NT2/D1 (cell line): ENCODE results near the gene HDAC8.

ENCODE experiments used
- DNase-seq: peaks from one replicate; pipeline ENCODE4 v3.0.0-alpha.2; 2011; ENCODE audit warnings: low read depth, low spot score
- H3K27me3 ChIP-seq: 2 replicates; pipeline ENCODE4 v1.6.0; 2011; ENCODE audit warnings: mild to moderate bottlenecking; ENCODE audit not compliant: insufficient read length, insufficient read depth
- H3K36me3 ChIP-seq: 2 replicates; pipeline ENCODE4 v1.6.1; 2011; ENCODE audit warnings: mild to moderate bottlenecking, low read length, mixed read lengths; ENCODE audit not compliant: insufficient read depth, insufficient read length
- H3K4me1 ChIP-seq: 2 replicates; pipeline ENCODE4 v1.5.1; 2011; ENCODE audit not compliant: insufficient read depth, insufficient read length
- H3K4me3 ChIP-seq: 2 replicates; pipeline ENCODE4 v1.5.1; 2011; ENCODE audit warnings: low read depth; ENCODE audit not compliant: insufficient read length
- H3K9ac ChIP-seq: 2 replicates; pipeline ENCODE4 v1.6.0; 2011; ENCODE audit warnings: low read depth; ENCODE audit not compliant: insufficient read length
- H3K9me3 ChIP-seq: 2 replicates; pipeline ENCODE4 v1.5.1; 2011; ENCODE audit warnings: mild to moderate bottlenecking, low read length; ENCODE audit not compliant: insufficient read depth
- SUZ12 ChIP-seq: IDR thresholded peaks from 2 replicates; pipeline ENCODE4 v1.6.1; 2011; ENCODE audit not compliant: insufficient read length, insufficient read depth; ENCODE audit errors: extremely low read depth
- YY1 ChIP-seq: IDR thresholded peaks from 2 replicates; pipeline ENCODE4 v1.6.1; 2011; ENCODE audit not compliant: insufficient read length, insufficient read depth
- ZNF274 ChIP-seq: IDR thresholded peaks from 2 replicates; pipeline ENCODE4 v1.6.1; 2011; ENCODE audit warnings: mild to moderate bottlenecking, low read depth, low read length

The HDAC8 gene

DNA sequence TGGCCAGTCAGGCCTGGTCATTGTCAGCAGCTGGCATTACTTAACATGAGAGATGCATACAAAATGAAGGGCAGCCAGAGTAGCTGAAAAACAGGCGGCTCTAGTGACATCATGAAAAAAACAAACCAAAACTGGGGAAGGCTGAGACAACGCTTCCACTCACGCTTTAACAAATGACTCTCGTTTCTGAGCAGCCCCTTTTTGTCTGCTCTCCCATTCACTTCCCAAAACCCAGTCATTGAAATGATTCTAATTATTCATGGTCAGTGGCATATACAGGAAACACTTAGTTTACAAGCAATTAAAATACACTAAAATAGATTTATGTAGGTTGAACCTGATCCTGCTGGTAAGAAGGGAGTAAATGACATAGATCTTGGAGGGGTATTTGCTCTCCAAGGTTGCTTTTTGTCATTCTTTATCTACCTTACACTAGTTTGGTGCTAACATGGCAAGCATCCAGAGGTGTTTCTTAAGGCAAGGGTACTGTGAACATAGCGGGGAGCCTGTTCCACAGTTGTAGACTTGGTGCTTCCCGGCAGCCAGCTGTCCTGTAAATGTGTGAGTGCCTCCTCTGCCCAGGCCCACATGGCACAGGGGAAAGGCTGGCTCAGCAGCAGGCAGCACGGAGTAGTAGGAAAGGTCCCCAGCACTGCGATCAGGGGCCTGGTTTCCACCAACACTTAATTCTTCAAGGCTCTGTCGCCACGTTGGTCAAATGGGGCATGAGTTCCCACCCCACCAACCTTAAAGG, 205.8 kb downstream of the HDAC8 start:
- H3K4me3 ChIP-seq = no peak overlapping the region
- no peaks in the 10 kb centered on the region for H3K9me3 ChIP-seq
- no peaks in the 10 kb centered on the region for H3K4me1 ChIP-seq
- H3K27me3 ChIP-seq = no peaks in the 10 kb centered on the region
- no peak overlapping the region for H3K9ac ChIP-seq
- DNase-seq = no peak
- no peaks in the 10 kb centered on the region for H3K36me3 ChIP-seq
- TF ChIP-seq SUZ12 = no peak
- no peak for TF ChIP-seq ZNF274
- no peak for TF ChIP-seq YY1

DNA sequence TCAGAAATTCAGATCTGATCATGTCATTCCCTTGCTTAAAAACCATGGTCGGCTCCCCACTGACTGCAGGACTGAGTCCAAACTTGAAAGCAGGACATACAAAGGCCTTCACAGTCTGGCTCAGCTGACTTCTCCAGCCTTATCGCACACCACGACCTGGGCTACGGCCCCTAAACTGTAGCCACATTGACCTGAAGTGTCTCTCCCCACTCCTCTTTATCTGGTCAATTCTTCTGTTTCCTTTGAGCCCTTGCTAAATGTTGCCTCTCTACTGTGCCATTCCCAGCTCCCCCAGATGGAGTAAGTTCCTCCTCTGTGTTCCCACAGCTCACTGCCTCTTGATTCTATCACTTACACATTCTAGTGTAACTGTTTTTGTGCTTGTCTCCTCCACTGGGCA, 206.5 kb downstream of the HDAC8 start:
- H3K9ac ChIP-seq = no peak overlapping the region
- H3K27me3 ChIP-seq = no peaks in the 10 kb centered on the region

DNA sequence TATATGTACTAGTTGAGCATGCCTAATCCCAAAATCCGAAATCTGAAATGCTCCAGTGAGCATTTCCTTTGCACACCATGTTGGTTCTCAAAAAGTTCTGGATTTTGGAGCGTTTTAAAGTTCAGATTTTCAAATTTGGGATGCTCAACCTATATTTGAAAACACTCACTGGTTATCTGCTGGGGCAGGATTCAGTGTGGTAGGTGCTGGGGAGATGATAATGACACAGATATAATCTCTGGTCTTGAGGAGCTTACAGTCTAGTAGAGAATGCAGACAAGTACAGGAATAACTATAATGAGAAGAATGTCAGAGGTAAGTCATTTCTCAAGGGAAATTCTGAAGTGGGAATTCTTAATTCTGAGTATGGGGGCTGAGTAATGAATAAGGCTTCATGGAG, 207.5 kb downstream of the HDAC8 start:
- no peak for TF ChIP-seq YY1
- TF ChIP-seq ZNF274 = no peak
- TF ChIP-seq SUZ12 = no peak
- H3K9me3 ChIP-seq = no peaks in the 10 kb centered on the region
- no peak overlapping the region for H3K4me3 ChIP-seq
- no peaks in the 10 kb centered on the region for H3K27me3 ChIP-seq
- no peak overlapping the region for H3K9ac ChIP-seq
- H3K36me3 ChIP-seq = no peaks in the 10 kb centered on the region
- DNase-seq = no peak
- H3K4me1 ChIP-seq = no peaks in the 10 kb centered on the region

More for the DNA sequence above, 206.5 kb downstream of the HDAC8 start:
- no peak overlapping the region for H3K4me3 ChIP-seq
- no peaks in the 10 kb centered on the region for H3K9me3 ChIP-seq
- H3K36me3 ChIP-seq = no peaks in the 10 kb centered on the region
- H3K4me1 ChIP-seq = no peaks in the 10 kb centered on the region
- DNase-seq = no peak
- TF ChIP-seq ZNF274 (no peak), SUZ12 (no peak), YY1 (no peak)

DNA sequence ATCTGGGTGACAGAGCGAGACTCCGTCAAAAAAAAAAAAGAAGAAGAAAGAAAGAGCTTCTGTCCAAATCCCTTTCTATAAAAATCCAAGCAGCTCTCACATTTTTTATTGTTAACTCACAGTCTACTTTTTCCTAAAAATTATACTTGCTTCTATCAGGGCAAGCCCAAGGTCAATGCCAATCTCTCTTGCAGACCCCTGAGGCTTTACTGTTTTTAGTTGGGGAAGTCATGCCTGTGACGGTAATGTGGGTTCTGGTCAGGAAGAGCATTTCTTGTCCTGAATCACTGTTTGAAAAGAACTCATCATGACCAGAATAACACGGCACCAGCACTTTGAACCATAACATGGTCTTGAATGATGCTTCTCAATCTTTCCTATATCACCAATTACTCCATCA, 212.3 kb downstream of the HDAC8 start:
- no peak for TF ChIP-seq SUZ12
- H3K4me1 ChIP-seq = no peaks in the 10 kb centered on the region
- no peak overlapping the region for H3K4me3 ChIP-seq
- no peak overlapping the region for H3K9ac ChIP-seq
- H3K27me3 ChIP-seq = no peaks in the 10 kb centered on the region
- no peak for DNase-seq
- H3K9me3 ChIP-seq = no peaks in the 10 kb centered on the region
- H3K36me3 ChIP-seq = no peaks in the 10 kb centered on the region

DNA sequence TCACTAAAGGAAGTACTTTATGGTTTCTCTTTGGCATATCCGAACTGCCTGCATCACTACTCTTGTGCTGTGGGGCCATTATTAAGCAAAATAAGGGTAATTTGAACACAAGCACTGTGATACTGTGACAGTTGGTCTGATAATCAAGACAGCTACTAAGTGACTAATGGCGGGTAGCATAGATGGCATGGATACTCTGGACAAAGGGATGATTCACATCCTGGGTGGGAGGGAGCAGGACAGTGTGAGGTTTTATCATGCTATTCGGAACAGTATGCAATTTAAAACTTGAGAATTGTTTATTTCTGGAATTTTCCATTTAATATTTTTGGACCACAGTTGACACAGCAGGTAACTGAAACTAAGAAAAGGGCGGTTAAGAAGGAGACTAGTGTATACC, 214.3 kb downstream of the HDAC8 start:
- DNase-seq = no peak

DNA sequence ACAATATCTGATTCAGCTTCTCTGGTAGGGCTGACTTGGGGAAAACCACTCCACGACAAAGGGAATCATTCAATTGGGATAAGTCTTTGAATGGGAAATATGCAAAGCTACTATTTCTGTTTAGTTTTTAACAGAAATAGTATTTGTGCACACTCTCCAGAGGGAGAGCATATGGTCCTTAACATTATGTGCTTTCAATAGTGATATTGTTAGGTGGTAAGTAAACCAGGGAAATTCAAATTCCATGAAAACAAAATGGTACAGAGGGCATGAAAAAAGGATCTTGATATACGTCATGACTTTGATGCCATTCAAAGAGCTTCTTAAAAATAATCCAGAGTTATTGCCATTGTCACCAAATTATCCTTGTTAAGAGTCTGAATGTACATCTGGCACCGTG, 219.9 kb downstream of the HDAC8 start:
- TF ChIP-seq ZNF274 (no peak), SUZ12 (no peak), YY1 (no peak)
- H3K27me3 ChIP-seq = no peaks in the 10 kb centered on the region
- H3K9ac ChIP-seq = no peak overlapping the region

More for the DNA sequence above, 214.3 kb downstream of the HDAC8 start:
- H3K27me3 ChIP-seq = no peaks in the 10 kb centered on the region
- no peak for TF ChIP-seq SUZ12
- no peak for TF ChIP-seq YY1
- no peak for TF ChIP-seq ZNF274
- H3K4me3 ChIP-seq = no peak overlapping the region
- no peak overlapping the region for H3K9ac ChIP-seq
- no peaks in the 10 kb centered on the region for H3K9me3 ChIP-seq
- no peaks in the 10 kb centered on the region for H3K4me1 ChIP-seq
- H3K36me3 ChIP-seq = no peaks in the 10 kb centered on the region

DNA sequence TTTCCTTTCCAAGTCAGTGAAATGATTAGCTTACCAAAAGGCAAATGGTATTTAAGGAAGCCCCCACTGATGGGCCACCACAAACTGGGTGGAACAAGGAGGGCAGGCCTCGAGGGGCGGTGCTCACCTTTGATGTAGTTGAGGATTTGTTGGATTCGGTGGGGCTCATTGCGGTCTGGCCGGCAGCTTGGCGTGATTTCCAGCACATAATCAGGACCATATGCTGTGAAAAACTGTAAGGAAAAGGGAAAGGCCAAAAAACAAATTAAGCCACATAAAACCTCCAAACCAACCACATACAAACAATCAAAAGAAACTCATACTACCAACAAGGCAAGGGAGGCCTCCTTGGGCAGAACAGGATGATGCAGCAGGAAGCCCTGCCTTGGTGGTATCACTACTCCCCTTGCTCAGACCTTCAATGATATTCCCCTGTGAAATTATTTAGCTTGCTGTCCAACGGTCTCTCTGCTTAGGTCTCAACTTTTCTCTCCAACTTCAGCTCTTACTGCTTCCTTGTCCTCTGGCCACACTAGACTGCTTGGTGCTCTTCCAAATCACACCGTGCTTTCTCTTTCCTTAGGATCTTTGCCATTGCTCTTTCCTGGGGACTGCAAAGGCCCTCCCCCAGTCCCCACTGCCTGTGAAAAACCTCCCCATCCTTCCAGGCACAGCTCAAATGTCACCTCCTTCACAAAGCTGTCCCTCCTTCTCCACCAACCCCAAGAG, 220.9 kb downstream of the HDAC8 start:
- Histone ChIP-seq H3K27me3 (no peaks in the 10 kb centered on the region), H3K36me3 (peaks cover 8% of the 10 kb centered on the region), H3K9me3 (no peaks in the 10 kb centered on the region), H3K9ac (no peak overlapping the region), H3K4me1 (peaks cover 6% of the 10 kb centered on the region), H3K4me3 (no peak overlapping the region)
- DNase-seq = no peak
- TF ChIP-seq YY1 (no peak), ZNF274 (no peak), SUZ12 (no peak)

More for the DNA sequence above, 219.9 kb downstream of the HDAC8 start:
- H3K4me1 ChIP-seq = peaks cover 2% of the 10 kb centered on the region
- no peaks in the 10 kb centered on the region for H3K9me3 ChIP-seq
- H3K36me3 ChIP-seq = peaks cover 8% of the 10 kb centered on the region
- H3K4me3 ChIP-seq = no peak overlapping the region
- no peak for DNase-seq
